ENCODE data around the gene COQ8A.
"Not testable (repeated sequence)": the region's sequence is repeated elsewhere in the genome, so short reads cannot be mapped to it uniquely, and the experiment has no call there.

The COQ8A gene

DNA sequence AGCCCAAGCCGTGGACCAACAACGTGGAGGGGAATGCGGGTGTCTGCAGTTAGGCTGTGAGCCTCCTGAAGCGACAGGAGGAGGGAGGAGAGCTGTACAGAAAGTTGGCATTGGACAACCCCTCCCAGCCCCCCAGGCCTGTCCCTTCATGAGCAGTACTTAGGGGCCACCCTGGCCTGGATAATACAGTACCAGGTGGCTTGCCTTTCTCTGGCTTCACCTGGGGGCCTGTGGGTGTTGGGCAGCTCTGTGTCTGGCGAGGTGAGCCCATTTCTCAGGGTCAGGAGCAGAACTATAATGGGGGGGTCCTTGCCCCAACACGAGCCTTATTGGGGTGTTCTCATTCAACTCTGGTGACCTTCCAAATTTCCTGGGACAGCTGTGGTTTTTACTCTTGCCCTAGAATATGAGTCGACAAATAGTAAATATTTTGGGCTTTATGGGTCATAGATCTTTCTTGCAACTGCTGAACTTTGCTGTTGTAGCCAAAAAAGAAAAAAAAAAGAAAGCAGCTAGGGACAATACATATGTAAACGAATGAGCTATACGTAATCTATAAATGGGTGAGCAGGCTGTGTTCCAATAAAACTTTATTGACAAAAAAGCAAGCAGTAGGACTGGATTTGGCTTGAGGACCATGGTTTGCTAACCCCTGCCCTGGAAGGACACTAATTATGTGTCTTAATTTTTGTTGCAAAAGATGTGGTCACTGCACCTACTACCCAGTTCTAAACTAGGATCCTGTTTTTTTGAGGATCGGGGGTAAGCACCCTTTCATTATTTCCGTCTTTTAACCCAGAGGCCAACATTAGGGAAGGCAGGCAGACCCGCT, 11.4 kb downstream of the COQ8A start:
- DNase-seq = no peak

DNA sequence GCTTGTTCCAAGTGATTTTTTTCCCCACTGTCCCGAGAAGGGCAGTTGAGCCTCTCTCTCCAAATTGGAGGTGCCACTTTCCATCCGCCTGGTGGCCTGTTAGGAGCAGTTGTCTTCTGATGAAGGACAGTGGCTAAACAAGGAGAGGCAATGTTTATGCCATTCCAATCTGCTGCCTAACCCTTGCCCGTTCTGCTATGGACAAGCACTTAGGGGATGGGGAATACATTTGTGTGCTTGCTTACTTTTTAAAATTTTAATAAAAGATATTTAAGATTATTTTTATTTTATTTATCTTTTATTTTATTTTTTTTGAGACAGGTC, 12.0 kb downstream of the COQ8A start:
- DNase-seq = no peak

DNA sequence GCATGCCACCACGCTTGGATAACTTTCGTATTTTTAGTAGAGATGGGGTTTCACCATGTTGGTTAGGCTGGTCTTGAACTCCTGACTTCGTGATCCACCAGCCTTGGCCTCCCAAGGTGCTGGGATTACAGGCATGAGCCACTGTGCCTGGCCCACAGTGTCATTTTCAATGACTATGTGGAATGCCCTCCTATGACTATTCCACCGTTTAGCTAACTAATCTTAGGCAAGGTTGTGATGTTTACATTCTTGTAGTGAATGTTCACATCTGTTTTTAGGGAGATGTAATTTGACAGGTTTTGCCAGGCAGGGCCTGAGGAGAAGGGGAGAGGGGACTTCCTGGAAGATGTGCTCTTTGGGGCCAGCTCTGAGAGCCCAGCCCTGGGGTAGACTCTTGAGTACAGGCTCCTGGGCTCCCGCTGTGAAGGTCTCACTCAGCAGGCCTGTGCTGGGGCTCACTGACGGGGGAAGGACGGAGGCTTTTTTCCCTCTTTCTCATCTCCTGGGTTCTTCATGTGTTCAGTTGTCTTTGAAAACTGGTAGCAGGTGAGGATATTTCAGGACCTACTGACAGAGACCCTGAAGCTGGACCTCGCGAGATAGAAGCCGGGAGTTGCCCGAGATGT, 13.2 kb downstream of the COQ8A start:
- DNase-seq = no peak

DNA sequence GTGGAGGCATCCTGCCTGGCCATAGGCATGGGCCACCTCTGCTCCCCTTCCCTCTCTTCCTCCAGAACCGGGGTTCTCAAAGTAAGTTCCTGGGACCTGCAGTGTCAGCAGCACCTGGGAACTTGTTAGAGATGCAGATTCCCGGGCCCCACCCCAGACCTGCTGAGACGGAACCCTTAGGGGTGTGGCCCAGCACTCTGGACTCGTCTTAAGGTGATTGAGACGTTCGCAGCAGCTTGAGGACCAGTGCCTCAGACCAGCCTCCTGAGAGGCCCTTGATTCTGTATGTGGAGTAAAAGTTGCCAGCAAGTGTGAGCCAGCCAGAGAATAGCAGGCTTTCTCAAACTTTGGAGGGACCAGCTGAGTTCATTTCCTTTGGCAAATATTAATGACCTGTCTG, 14.2 kb downstream of the COQ8A start:
- no peak for DNase-seq

DNA sequence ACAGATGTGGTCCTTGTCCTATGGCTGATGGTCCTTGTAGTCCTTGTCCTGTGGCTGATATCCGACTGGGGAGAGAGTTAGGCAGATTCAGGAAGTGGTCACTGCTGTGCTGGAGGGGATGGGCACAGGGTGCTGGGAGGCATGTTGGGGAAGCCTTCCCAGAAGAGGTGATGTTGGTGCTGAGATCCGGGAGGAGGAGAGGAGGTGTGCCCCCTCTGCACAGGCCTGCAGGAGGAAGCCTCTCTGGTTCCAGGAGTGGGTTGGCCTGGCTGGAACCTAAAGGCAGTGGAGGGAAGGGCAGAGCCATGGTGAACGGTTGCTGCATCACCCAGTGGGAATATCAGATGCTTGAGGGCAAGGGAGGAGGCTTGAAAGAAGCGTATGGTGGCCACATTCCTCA, 14.7 kb downstream of the COQ8A start:
- DNase-seq = no peak

DNA sequence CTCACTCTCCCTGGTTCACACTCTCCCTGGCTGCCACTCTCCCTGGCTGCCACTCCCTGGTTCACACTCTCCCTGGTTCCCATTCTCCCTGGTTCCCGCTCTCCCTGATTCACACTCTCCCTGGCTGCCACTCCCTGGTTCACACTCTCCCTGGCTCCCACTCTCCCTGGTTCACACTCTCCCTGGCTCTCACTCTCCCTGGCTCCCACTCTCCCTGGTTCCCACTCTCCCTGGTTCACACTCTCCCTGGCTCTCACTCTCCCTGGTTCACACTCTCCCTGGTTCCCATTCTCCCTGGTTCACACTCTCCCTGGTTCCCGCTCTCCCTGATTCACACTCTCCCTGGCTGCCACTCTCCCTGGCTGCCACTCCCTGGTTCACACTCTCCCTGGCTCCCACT, 15.8 kb downstream of the COQ8A start:
- not testable (repeated sequence) for DNase-seq

DNA sequence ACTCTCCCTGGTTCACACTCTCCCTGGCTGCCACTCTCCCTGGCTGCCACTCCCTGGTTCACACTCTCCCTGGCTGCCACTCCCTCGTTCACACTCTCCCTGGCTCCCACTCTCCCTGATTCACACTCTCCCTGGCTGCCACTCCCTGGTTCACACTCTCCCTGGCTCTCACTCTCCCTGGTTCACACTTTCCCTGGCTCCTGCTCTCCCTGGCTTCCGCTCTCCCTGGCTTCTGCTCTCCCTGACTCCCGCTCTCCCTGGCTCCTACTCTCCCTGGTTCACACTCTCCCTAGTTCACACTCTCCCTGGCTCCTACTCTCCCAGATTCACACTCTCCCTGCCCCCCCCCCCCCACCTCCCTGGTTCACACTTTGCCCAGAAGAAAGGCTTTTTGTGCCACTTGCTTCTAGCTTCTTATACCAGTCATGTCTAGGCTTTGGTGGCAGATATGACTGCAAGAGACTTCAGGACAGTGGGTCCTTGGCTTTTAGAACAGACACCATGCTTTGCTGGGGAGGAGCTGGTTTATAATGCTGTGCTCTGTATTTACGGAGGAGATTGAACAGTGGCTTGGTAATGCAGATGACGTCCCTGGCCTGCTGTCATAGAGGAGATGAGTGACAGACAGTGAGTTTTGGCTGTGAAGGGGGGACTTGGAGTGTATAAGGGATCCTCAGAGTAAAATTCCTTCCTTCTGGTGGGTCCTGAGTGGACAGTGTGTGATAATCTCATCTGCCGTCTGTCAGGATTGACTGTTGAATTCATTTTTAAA, 17.0 kb downstream of the COQ8A start:
- DNase-seq = peak in 1 of 51 donors; percentile 18

DNA sequence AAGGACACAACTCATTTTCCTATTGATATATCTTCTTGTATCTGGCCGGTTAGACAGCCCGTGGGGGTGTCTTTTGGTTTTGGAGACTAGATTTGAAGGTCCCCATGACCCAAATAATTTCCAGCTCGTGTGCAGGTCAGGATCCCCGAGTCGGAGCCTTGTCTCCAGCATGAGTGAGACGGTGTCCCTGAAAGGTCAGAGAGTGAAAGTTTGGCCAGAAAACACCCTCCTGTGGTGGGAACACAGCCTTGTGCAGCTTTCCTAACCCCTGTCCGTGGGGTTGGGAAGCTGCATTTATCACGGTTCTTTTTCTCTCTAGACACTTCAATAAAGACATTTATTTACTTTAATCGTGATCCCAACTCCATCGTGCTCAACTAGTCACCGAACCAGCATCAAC, 17.6 kb downstream of the COQ8A start:
- DNase-seq = no peak

DNA sequence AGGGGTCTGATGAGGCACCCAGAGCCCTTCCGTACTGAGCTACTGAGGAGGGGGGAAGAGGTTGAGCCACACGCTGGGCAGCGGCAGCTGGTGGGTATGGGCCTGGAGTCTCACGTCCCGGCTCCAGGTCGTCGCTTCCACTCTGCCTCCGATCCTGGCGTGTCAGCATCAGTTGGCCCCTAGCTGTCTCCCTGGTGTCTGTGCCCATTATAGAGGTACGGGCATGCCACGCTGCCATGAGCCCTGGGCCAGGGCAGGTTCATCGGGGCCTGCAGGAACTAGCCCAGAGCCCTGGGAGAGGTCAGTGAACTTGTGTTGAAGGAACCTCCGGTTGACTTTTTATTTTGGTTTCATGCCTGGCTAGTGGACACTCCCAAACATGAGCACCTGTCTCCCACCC, 18.2 kb downstream of the COQ8A start:
- no peak for DNase-seq

DNA sequence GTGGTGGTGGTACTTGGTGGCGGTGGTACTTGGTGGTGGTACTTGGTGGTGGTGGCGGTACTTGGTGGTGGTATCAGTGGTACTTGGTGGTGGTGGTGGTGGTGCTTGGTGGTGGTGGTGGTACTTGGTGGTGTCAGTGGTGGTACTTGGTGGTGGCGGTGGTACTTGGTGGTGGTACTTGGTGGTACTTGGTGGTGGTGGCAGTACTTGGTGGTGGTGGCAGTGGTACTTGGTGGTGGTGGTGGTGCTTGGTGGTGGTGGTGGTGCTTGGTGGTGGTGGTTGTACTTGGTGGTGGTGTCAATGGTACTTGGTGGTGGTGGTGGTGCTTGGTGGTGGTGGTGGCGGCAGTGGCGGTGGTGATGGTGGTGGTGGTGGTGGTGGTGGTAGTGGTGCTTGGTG, 20.2 kb downstream of the COQ8A start:
- no peak for DNase-seq

DNA sequence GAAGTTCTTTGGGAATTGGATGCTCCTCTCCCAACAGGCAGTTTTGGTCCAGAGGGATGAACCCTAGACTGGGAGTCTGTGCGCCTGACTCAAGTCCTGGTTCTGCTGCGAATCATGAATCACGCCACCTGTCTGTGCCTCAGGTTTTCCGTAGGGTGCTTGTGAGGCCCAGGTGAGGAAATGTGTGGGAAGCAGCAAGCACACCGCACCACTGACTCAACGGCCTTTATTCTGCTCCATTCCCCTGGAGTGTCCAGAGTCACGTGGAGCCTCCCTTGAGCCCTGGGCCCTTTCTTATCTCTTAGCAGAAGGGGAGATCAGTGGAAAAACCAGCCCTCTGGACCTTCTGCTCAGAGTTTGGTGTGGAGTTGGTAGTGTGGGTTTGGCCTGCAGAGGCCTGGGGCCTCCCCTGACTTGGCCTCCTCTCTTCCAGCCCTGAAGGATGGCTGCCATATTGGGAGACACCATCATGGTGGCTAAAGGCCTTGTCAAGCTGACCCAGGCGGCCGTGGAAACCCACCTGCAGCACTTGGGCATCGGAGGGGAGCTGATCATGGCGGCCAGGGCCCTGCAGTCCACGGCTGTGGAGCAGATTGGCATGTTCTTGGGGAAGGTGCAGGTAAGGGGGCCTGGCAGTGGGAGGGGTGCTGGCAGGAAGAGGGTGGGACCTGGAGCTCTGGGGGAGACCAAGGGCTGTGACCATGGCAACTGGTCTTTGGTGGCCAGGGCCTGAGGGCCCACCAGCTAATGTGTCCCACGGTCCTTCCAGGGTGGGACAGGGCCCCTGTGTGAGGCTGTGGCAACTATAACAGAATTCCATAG, 21.1 kb downstream of the COQ8A start:
- no peak for DNase-seq

DNA sequence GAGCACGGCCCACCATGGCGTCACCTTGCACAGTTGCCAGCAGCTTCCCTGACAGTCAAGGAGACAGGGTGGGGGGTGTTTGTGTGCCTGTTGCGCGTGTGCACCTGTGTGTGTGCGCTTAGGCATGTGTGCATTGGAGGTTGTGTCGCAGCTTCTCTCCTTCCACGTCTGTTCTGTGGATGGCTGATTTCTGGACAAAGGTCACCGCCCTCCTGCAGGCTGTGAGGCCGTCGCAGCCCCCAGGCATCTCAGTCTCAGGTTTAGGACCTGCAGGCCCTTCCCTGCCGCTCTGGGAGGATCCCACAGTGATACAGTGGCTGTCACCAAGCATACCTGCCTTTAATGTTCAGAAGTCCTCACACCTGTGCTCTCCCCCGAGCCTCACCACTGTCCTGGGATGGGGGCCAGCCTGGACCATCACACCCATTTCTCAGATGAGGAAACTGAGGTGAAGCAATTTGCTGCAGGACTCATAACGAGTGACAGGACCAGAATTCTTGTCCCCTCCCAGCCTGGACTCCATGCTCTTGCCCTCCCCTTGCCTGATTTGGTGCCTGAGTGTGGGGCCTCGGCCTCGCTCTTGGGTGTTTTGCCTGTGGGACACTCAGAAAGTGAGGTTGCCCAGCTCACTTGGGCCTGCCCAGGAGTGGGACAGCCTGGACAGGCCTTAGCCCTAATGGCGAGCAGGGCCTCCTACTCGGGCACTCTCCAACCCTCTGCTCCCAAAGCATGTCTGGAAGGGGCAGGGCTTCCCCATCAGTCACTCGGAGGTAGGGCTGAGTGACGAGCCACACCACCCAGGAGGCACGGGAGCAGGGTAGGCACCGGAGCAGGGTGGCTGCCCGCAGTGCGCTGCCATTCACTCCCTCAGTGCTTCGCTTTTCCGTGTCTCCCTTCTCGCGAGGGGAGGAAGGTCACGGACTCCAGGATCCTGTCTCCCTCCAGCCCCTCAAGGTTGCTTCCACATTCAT, 22.6 kb downstream of the COQ8A start:
- DNase-seq = no peak

DNA sequence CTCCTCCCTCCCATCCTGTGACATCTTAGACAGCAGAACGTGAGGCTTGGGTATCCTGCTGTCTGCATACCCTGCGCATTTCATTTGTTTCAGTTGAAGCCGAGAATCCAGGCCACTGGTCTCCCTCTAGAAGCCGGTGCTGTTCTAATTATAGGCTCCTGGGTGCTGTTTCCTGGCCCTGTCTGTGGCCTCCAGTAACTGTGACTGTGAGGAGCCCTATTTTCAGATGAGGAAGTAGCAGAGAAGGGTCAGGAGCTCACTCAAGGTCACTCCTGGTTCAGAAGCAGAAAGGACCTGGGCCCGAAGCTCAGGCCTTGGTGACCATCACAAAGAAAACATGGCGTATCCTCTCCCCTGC, 24.0 kb downstream of the COQ8A start:
- DNase-seq = no peak

DNA sequence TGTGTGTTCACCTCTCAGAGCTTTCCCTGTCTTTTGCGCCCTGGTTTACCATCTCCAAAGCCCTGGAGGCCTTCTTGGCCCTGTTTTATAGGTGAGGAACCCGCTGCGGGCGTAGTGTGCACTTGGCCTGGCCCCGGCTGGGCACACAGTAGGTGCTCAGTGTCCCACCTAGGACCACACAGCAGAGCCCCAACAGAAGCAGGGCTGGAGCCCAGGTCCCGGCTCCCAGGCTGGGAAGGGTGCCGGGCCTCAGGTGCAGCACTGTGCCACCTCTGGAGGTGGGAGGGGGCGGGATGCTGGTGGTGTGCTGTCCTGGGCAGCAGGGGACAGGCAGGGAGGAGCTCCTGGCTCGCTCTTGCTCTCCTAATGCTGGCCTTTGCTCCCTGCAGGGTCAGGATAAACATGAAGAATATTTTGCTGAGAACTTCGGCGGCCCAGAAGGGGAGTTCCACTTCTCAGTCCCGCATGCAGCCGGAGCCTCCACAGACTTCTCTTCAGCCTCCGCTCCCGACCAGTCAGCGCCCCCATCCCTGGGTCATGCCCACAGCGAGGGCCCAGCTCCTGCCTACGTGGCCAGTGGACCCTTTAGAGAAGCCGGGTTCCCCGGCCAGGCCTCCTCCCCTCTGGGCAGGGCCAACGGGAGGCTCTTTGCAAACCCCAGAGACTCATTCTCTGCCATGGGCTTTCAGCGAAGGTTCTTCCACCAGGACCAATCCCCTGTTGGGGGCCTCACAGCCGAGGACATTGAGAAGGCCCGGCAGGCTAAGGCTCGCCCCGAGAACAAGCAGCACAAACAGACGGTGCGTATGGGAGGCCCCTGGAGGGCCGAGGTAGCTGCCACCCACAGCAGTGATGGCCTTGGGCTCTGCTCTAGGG, 24.8 kb downstream of the COQ8A start:
- no peak for DNase-seq

DNA sequence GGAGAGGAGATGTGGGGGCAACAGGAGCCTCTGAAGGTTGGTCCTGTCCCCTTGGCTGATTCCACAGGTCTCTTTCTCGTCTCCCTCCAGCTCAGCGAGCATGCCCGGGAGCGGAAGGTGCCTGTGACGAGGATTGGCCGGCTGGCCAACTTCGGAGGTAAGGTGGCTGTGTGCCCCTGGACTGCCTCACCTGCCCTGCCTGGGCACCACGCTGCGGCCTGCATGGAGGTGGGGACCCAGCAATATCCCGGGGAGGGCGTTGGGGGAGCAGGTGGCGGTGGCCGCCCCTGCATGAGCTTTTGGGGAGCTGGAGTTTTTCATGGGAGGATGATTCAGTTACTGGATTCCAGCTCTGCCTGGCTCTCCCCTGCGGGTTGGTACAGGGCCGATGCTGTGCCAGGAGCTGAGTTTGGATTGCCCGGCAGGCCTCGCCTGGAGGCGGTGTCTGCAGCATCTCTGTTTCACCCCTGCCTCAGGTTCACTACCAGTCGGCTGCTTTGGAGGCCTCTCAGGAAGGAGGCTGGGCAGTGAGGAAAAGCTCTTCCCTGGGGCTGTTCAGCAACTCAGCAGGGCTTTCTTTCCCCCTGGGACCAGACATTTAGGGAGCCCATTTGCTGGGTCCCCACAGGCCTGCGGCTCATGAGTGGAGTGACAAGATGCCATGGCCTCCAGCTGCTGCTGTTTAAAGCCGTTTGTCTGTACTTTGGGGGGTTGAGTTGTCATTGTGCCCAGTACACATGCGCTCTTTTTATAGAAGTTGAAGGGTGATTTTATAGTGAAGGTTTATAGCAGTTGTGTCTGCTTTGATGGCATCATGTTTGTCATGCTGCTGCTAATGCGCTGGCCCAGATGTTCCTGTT, 25.7 kb downstream of the COQ8A start:
- DNase-seq = no peak

DNA sequence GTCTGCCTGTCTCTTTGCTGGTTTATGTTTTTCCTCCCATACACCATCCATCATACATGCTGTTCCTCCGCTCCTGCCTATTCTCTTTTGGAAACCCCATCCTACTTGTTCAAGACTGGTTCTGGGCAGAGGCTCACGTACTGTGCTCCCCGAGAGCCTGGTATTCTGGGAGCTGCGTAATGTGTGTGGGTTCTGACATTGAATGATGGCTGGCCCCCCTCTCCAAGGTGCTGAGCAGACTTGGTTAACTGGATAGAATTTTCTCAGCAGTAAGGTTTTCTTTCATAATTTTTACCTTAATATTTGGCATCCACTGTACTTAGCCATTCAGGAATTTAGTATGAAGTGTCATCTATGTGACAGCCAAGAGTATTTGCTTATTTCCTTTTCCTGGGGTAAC, 26.6 kb downstream of the COQ8A start:
- DNase-seq = no peak

DNA sequence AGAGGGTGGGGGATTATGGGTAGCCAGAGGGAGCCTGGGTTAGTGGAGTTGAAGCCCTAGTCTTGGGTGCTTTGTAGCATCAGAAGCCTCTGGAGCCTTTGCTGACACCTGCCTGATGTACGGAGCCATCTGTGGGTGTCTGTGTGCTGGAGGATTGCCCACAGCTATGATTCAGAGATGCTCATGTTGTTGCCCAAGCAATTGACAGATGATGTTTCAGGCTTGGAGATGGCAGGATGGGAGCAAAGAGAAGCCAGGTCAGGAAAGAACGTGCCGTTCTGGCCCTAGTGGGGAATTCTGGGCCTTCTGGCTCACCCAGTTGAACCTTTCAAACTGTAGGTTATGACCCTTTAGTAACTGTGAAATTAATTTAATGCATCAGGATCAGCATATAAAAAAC, 27.6 kb downstream of the COQ8A start:
- peak in 1 of 51 donors; percentile 53 for DNase-seq

DNA sequence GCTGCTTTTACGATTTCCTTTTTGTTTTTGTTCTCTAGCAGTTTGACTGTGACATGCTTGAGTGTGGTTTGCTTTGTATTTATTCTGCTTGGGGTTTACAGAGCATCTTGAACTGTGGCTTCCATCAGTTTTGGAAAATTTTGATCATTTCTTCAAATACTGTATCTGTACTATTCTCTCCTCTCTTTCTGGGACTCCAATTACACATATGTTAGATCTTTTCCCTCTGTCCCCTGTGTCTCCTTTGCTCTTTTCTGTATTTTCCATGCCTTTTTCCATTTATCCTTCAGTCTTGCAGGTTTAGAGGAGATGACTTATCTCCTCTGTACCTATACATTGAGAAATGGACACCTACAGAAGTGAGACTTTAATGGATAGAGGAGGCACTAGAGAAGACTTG, 31.7 kb downstream of the COQ8A start:
- no peak for DNase-seq

DNA sequence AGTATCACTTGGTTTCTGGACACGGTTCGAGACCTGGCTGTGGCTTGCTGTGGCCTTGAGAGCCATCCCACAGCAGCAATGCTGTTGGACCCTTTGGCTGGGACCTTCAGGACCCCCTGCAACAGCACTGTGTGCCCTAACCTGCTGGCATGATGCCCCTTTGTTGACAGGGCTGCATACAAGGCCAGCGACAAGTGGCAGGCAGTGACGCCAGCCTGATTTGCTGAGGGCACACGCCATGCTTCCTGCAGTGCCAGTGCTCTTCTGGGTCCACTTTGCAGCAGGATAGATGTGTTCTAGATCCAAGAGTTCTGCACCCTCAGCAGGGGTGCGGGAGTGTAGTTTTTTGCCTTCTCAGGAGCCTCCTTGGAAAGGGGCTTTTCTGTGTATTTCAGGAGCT, 32.8 kb downstream of the COQ8A start:
- DNase-seq = no peak

Measured in hypothalamus (tissue), 51 donors.